Trophoblast cell (in vitro differentiated cells and primary cell): Measurements from ENCODE around the gene SUMO3.

ENCODE experiments used
- DNase-seq, 2 donors: peaks; one replicate each; pipeline ENCODE4 v3.0.0-alpha.2; 2016
- H2AFZ ChIP-seq: 2 replicates; pipeline ENCODE4 v1.6.1; 2013; ENCODE audit warnings: low read length, moderate library complexity, mild to moderate bottlenecking; ENCODE audit not compliant: insufficient read depth, poor library complexity
- H2AK5ac ChIP-seq: 2 replicates; pipeline ENCODE4 v1.6.1; 2013; ENCODE audit warnings: mild to moderate bottlenecking, low read length
- H2BK120ac ChIP-seq: 2 replicates; pipeline ENCODE4 v1.6.1; 2013; ENCODE audit warnings: low read length, mild to moderate bottlenecking, moderate library complexity; ENCODE audit not compliant: insufficient read depth, poor library complexity
- H2BK12ac ChIP-seq: 2 replicates; pipeline ENCODE4 v1.6.1; 2013; ENCODE audit warnings: mild to moderate bottlenecking, low read length, moderate library complexity
- H2BK5ac ChIP-seq: 2 replicates; pipeline ENCODE4 v1.6.1; 2013; ENCODE audit warnings: low read length, low read depth, moderate library complexity, mild to moderate bottlenecking; ENCODE audit not compliant: poor library complexity
- H3K14ac ChIP-seq: 2 replicates; pipeline ENCODE4 v1.6.1; 2013; ENCODE audit warnings: mild to moderate bottlenecking, low read length
- H3K18ac ChIP-seq: 2 replicates; pipeline ENCODE4 v1.6.1; 2013; ENCODE audit warnings: mild to moderate bottlenecking, low read length
- H3K23ac ChIP-seq: 2 replicates; pipeline ENCODE4 v1.6.1; 2013; ENCODE audit warnings: low read length
- H3K27ac ChIP-seq: 2 replicates; pipeline ENCODE4 v1.5.1; 2013; ENCODE audit warnings: low read depth, mild to moderate bottlenecking, inconsistent platforms, low read length, moderate library complexity
- H3K27me3 ChIP-seq: 2 replicates; pipeline ENCODE4 v1.6.1; 2013; ENCODE audit warnings: inconsistent platforms, mild to moderate bottlenecking, low read length, moderate library complexity; ENCODE audit not compliant: insufficient read depth
- H3K36me3 ChIP-seq, 2 experiments: 1 replicate in 1 of 2; 2 replicates in 1 of 2; pipeline ENCODE4 v1.6.1; 2013; ENCODE audit warnings: low read length in 2 of 2, mild to moderate bottlenecking in 2 of 2, moderate library complexity in 1 of 2; ENCODE audit not compliant: insufficient read depth in 2 of 2, control insufficient read depth in 1 of 2
- H3K4ac ChIP-seq: 2 replicates; pipeline ENCODE4 v1.6.1; 2013; ENCODE audit warnings: low read depth, mild to moderate bottlenecking, low read length, moderate library complexity
- H3K4me1 ChIP-seq, 2 experiments: 1 replicate in 1 of 2; 2 replicates in 1 of 2; pipeline ENCODE4 v1.6.1; 2013; ENCODE audit warnings: low read length in 2 of 2, mild to moderate bottlenecking in 2 of 2, moderate library complexity in 1 of 2; ENCODE audit not compliant: insufficient read depth in 2 of 2, control insufficient read depth in 1 of 2
- H3K4me2 ChIP-seq: 2 replicates; pipeline ENCODE4 v1.6.1; 2013; ENCODE audit warnings: inconsistent platforms, mild to moderate bottlenecking, low read length, moderate library complexity
- H3K4me3 ChIP-seq: 2 replicates; pipeline ENCODE4 v1.5.1; 2013; ENCODE audit warnings: mild to moderate bottlenecking, low read depth, low read length, inconsistent platforms
- H3K79me1 ChIP-seq: one replicate; pipeline ENCODE4 v1.6.1; 2013; ENCODE audit warnings: low read length
- H3K79me2 ChIP-seq: 2 replicates; pipeline ENCODE4 v1.6.1; 2013; ENCODE audit warnings: low read length, mild to moderate bottlenecking; ENCODE audit not compliant: control insufficient read depth, insufficient read depth, poor library complexity
- H3K9ac ChIP-seq: 2 replicates; pipeline ENCODE4 v1.6.1; 2013; ENCODE audit warnings: mild to moderate bottlenecking, low read length
- H3K9me3 ChIP-seq: 2 replicates; pipeline ENCODE4 v1.6.1; 2013; ENCODE audit warnings: low read depth, mild to moderate bottlenecking, control low read depth, inconsistent platforms, low read length; ENCODE audit not compliant: insufficient read depth
- H4K12ac ChIP-seq: 2 replicates; pipeline ENCODE4 v1.6.1; 2013; ENCODE audit warnings: low read depth, mild to moderate bottlenecking, low read length, moderate library complexity
- H4K8ac ChIP-seq: 2 replicates; pipeline ENCODE4 v1.6.1; 2013; ENCODE audit warnings: low read depth, mild to moderate bottlenecking, low read length, moderate library complexity
- H4K91ac ChIP-seq: one replicate; pipeline ENCODE4 v1.6.1; 2013; ENCODE audit warnings: low read depth, mild to moderate bottlenecking, low read length, moderate library complexity
- WGBS: extraction: QIAGEN DNeasy Blood & Tissue Kit; methylation state at CpG from one replicate; pipeline ENCODE4 v1.1.7; 2013; ENCODE audit warnings: missing lambda C conversion rate; ENCODE audit not compliant: insufficient read length, insufficient coverage; ENCODE audit errors: extremely low coverage; 5-methylcytosine and 5-hydroxymethylcytosine counted together

The SUMO3 gene

DNA sequence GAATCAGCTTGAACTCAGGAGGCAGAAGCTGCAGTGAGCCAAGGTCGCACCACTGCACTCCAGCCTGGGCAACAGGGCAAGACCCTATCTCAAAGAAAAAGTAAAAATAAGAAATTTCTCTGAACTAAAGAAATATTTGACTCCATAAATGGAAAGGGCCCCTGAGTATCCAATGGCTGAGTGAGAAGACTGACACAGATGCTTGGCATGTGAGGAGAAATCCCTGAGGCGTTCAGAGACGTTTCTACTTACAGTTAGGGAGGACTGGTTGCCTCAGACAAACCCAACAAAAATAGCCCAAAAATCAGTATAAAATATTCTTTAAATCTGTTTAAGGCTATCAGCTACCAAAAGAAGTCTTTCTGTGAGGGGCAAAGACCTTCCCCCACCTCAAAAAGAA, 3.0 kb upstream of the SUMO3 start:
- no peak overlapping the region for H3K4ac ChIP-seq
- H4K8ac ChIP-seq = no peak overlapping the region
- no peak overlapping the region for H3K4me2 ChIP-seq
- no peaks in the 10 kb centered on the region for H3K36me3 ChIP-seq
- H2BK120ac ChIP-seq = no peak overlapping the region
- H3K9ac ChIP-seq = no peak overlapping the region
- no peak overlapping the region for H3K23ac ChIP-seq
- H3K18ac ChIP-seq = no peak overlapping the region
- H3K14ac ChIP-seq = no peak overlapping the region
- H2AK5ac ChIP-seq = no peak overlapping the region
- H2BK5ac ChIP-seq = no peak overlapping the region
- peaks cover 32% of the 10 kb centered on the region for H3K9me3 ChIP-seq
- no peak overlapping the region for H3K4me3 ChIP-seq
- no peaks in the 10 kb centered on the region for H3K27me3 ChIP-seq
- no peak overlapping the region for H4K12ac ChIP-seq
- H2AFZ ChIP-seq = no peak overlapping the region
- peak in 1 of 2 donors; percentile 40 for DNase-seq
- peaks cover 8% of the 10 kb centered on the region for H3K79me2 ChIP-seq
- H4K91ac ChIP-seq = no peak overlapping the region
- WGBS = no CpG with 5 or more reads among the region's 3 CpGs
- no peak overlapping the region for H3K27ac ChIP-seq
- H3K4me1 ChIP-seq = peaks cover 9 to 14% of the 10 kb centered on the region in 2 experiments
- no peak overlapping the region for H2BK12ac ChIP-seq
- H3K79me1 ChIP-seq = peaks cover 9% of the 10 kb centered on the region

GRCh38 chr21:44819283-44820243, 1.7 kb upstream of the SUMO3 start:
- no peak overlapping the region for H2BK12ac ChIP-seq
- DNase-seq = no peak
- H3K27me3 ChIP-seq = no peaks in the 10 kb centered on the region
- no CpG with 5 or more reads among the region's 33 CpGs for WGBS
- H4K8ac ChIP-seq = no peak overlapping the region
- no peak overlapping the region for H3K4me2 ChIP-seq
- no peak overlapping the region for H4K91ac ChIP-seq
- H3K14ac ChIP-seq = no peak overlapping the region
- no peaks in the 10 kb centered on the region for H3K36me3 ChIP-seq
- no peak overlapping the region for H3K18ac ChIP-seq
- no peak overlapping the region for H3K9ac ChIP-seq
- H3K4ac ChIP-seq = no peak overlapping the region
- no peak overlapping the region for H3K27ac ChIP-seq
- H3K9me3 ChIP-seq = peaks cover 32% of the 10 kb centered on the region
- peaks cover 9% of the 10 kb centered on the region for H3K79me1 ChIP-seq
- H2AK5ac ChIP-seq = no peak overlapping the region
- no peak overlapping the region for H4K12ac ChIP-seq
- no peak overlapping the region for H2BK5ac ChIP-seq
- no peak overlapping the region for H2AFZ ChIP-seq
- H3K4me1 ChIP-seq = peaks cover 9 to 14% of the 10 kb centered on the region in 2 experiments
- no peak overlapping the region for H3K23ac ChIP-seq
- peak overlapping the region; percentile 5 for H3K4me3 ChIP-seq
- H3K79me2 ChIP-seq = peaks cover 8% of the 10 kb centered on the region
- no peak overlapping the region for H2BK120ac ChIP-seq

DNA sequence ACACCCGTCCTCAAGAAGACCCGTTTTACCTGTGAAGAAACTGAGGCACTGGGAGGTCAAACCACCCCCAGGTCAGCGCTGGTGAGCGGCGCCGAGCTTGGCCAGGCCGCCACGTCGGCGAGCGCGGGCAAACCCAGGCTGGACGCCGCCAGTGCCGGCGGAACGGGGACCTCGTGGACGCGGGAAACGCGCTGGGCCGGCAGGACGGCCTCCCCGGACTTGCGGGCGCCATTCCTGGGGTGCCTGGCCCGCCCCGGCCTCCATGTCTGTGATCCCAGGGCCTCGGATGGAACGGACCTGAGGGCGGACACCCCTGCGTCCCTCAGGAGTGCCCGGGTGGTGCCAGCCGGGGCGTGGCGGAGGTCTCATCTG, 764 bp upstream of the SUMO3 start:
- H4K8ac ChIP-seq = peak overlapping the region; percentile 98
- peaks cover 3% of the 10 kb centered on the region in 2 experiments for H3K36me3 ChIP-seq
- peak overlapping the region; percentile 53 for H2BK120ac ChIP-seq
- peak overlapping the region; percentile 83 for H3K4ac ChIP-seq
- WGBS = no CpG with 5 or more reads among the region's 37 CpGs
- H3K23ac ChIP-seq = no peak overlapping the region
- no peaks in the 10 kb centered on the region for H3K27me3 ChIP-seq
- H2AFZ ChIP-seq = peak overlapping the region; percentile 17
- H3K79me1 ChIP-seq = peaks cover 9% of the 10 kb centered on the region
- H2BK12ac ChIP-seq = peak overlapping the region; percentile 35
- H3K4me3 ChIP-seq = peak overlapping the region; percentile 96
- peak overlapping the region; percentile 95 for H4K91ac ChIP-seq
- peaks cover 9 to 14% of the 10 kb centered on the region in 2 experiments for H3K4me1 ChIP-seq
- peaks cover 30% of the 10 kb centered on the region for H3K9me3 ChIP-seq
- peak overlapping the region; percentile 89 for H4K12ac ChIP-seq
- DNase-seq = no peak
- H3K79me2 ChIP-seq = peaks cover 8% of the 10 kb centered on the region
- H2AK5ac ChIP-seq = peak overlapping the region; percentile 73
- H3K27ac ChIP-seq = peak overlapping the region; percentile 78
- H3K18ac ChIP-seq = peak overlapping the region; percentile 94
- peak overlapping the region; percentile 91 for H3K4me2 ChIP-seq
- H3K14ac ChIP-seq = peak overlapping the region; percentile 94
- no peak overlapping the region for H3K9ac ChIP-seq
- no peak overlapping the region for H2BK5ac ChIP-seq

GRCh38 chr21:44817506-44817880, 369 bp downstream of the SUMO3 start:
- peak overlapping the region; percentile 84 for H2BK120ac ChIP-seq
- peak overlapping the region; percentile 88 for H2AFZ ChIP-seq
- no peak overlapping the region for H3K9ac ChIP-seq
- H2BK12ac ChIP-seq = no peak overlapping the region
- peak overlapping the region; percentile 91 for H3K4me2 ChIP-seq
- H2BK5ac ChIP-seq = no peak overlapping the region
- peak overlapping the region; percentile 96 for H4K91ac ChIP-seq
- peak overlapping the region; percentile 93 for H4K8ac ChIP-seq
- H3K27me3 ChIP-seq = no peaks in the 10 kb centered on the region
- H3K18ac ChIP-seq = peak overlapping the region; percentile 49
- peaks cover 8% of the 10 kb centered on the region for H3K79me2 ChIP-seq
- H3K14ac ChIP-seq = peak overlapping the region; percentile 92
- H3K79me1 ChIP-seq = peaks cover 9% of the 10 kb centered on the region
- peaks cover 28% of the 10 kb centered on the region for H3K9me3 ChIP-seq
- H3K4me3 ChIP-seq = peak overlapping the region; percentile 96
- H3K4ac ChIP-seq = peak overlapping the region; percentile 53
- no peak overlapping the region for H3K23ac ChIP-seq
- H3K4me1 ChIP-seq = peaks cover 9 to 14% of the 10 kb centered on the region in 2 experiments
- peak; percentile 79 to 87 for DNase-seq
- peak overlapping the region; percentile 2 for H4K12ac ChIP-seq
- H3K36me3 ChIP-seq = peaks cover 10 to 12% of the 10 kb centered on the region in 2 experiments
- H2AK5ac ChIP-seq = no peak overlapping the region
- H3K27ac ChIP-seq = no peak overlapping the region
- no CpG with 5 or more reads among the region's 43 CpGs for WGBS
